Measurements from ENCODE around the gene DISC1.

Gene DISC1

GRCh38 chr1:231976231-231976630 is 349.6 kb downstream of the DISC1 start:
- TF ChIP-seq EZH2 (IDR thresholded peaks at IDR 0.05; ENCODE audit: borderline replicate concordance, low read length) (no peak), CTCF (IDR thresholded peaks at IDR 0.05; ENCODE audit: low read length) (no peak)
- H4K20me1 ChIP-seq (ENCODE audit: insufficient read depth, low read length), result no peaks in the 10 kb centered on the region
- no peak overlapping the region for H3K4me2 ChIP-seq (ENCODE audit: low read length)
- H3K9me2 ChIP-seq (ENCODE audit: low read depth, low read length), result no peaks in the 10 kb centered on the region
- H2AFZ ChIP-seq (ENCODE audit: low read length), result no peak overlapping the region
- H3K4me1 ChIP-seq (ENCODE audit: insufficient read depth, low read length, severe bottlenecking), result no peaks in the 10 kb centered on the region
- no peak overlapping the region for H3K4me3 ChIP-seq (ENCODE audit: low read depth, low read length, poor library complexity, severe bottlenecking)
- H3K36me3 ChIP-seq (ENCODE audit: insufficient read depth, low read length), result no peaks in the 10 kb centered on the region
- H3K79me2 ChIP-seq (ENCODE audit: insufficient read depth, low read length), result no peaks in the 10 kb centered on the region
- no peaks in the 10 kb centered on the region for H3F3A ChIP-seq (ENCODE audit: insufficient read depth, low read length)
- no peaks in the 10 kb centered on the region for H3K9me3 ChIP-seq (ENCODE audit: low read length)
- H3K27me3 ChIP-seq (ENCODE audit: insufficient read depth, low read length), result no peaks in the 10 kb centered on the region
- no peak overlapping the region for H3K27ac ChIP-seq (ENCODE audit: low read depth, low read length, poor library complexity, severe bottlenecking)
- no peak overlapping the region for H3K9ac ChIP-seq (ENCODE audit: low read length)

- Histone ChIP-seq H2AFZ (ENCODE audit: low read length) (no peak overlapping the region), H3K9me3 (ENCODE audit: low read length) (no peaks in the 10 kb centered on the region), H3K4me2 (ENCODE audit: low read length) (no peak overlapping the region), H3K4me3 (ENCODE audit: low read depth, low read length, poor library complexity, severe bottlenecking) (no peak overlapping the region), H4K20me1 (ENCODE audit: insufficient read depth, low read length) (no peaks in the 10 kb centered on the region), H3K4me1 (ENCODE audit: insufficient read depth, low read length, severe bottlenecking) (no peaks in the 10 kb centered on the region), H3K9ac (ENCODE audit: low read length) (no peak overlapping the region), H3K9me2 (ENCODE audit: low read depth, low read length) (no peaks in the 10 kb centered on the region), H3K79me2 (ENCODE audit: insufficient read depth, low read length) (no peaks in the 10 kb centered on the region), H3K27ac (ENCODE audit: low read depth, low read length, poor library complexity, severe bottlenecking) (no peak overlapping the region), H3K36me3 (ENCODE audit: insufficient read depth, low read length) (no peaks in the 10 kb centered on the region), H3K27me3 (ENCODE audit: insufficient read depth, low read length) (no peaks in the 10 kb centered on the region), H3F3A (ENCODE audit: insufficient read depth, low read length) (no peaks in the 10 kb centered on the region)
- TF ChIP-seq CTCF (IDR thresholded peaks at IDR 0.05; ENCODE audit: low read length), result no peak
- no peak for TF ChIP-seq EZH2 (IDR thresholded peaks at IDR 0.05; ENCODE audit: borderline replicate concordance, low read length)
These were observed 355.1 kb downstream of the DISC1 start for GRCh38 chr1:231981675-231982074.

GRCh38 chr1:231982871-231983587 is 356.4 kb downstream of the DISC1 start:
- no peak overlapping the region for H2AFZ ChIP-seq (ENCODE audit: low read length)
- H3K36me3 ChIP-seq (ENCODE audit: insufficient read depth, low read length), result no peaks in the 10 kb centered on the region
- H3K9ac ChIP-seq (ENCODE audit: low read length), result no peak overlapping the region
- no peaks in the 10 kb centered on the region for H3K9me3 ChIP-seq (ENCODE audit: low read length)
- H3F3A ChIP-seq (ENCODE audit: insufficient read depth, low read length), result no peaks in the 10 kb centered on the region
- H3K27me3 ChIP-seq (ENCODE audit: insufficient read depth, low read length), result no peaks in the 10 kb centered on the region
- H3K79me2 ChIP-seq (ENCODE audit: insufficient read depth, low read length), result no peaks in the 10 kb centered on the region
- H4K20me1 ChIP-seq (ENCODE audit: insufficient read depth, low read length), result no peaks in the 10 kb centered on the region
- H3K4me2 ChIP-seq (ENCODE audit: low read length), result no peak overlapping the region
- no peak overlapping the region for H3K4me3 ChIP-seq (ENCODE audit: low read depth, low read length, poor library complexity, severe bottlenecking)
- H3K27ac ChIP-seq (ENCODE audit: low read depth, low read length, poor library complexity, severe bottlenecking), result no peak overlapping the region
- no peak for TF ChIP-seq EZH2 (IDR thresholded peaks at IDR 0.05; ENCODE audit: borderline replicate concordance, low read length)
- no peak for TF ChIP-seq CTCF (IDR thresholded peaks at IDR 0.05; ENCODE audit: low read length)
- H3K9me2 ChIP-seq (ENCODE audit: low read depth, low read length), result no peaks in the 10 kb centered on the region
- no peaks in the 10 kb centered on the region for H3K4me1 ChIP-seq (ENCODE audit: insufficient read depth, low read length, severe bottlenecking)

Data from OCI-LY1 (cell line).